Measurements from ENCODE around the gene KLHL3. TPM values are rescaled to one million over a fixed set of nuclear protein-coding genes. Genes with fewer than 3 reads are reported as not detected.

Gene KLHL3
- polyA plus RNA-seq, 1 of the 3 experiments (the other 2 are of a cell fraction) = 3.8 TPM

- peak; percentile 97 for DNase-seq
- peak within 1 kb of the TSS; percentile 96 for H3K4me2 ChIP-seq
- no peaks in the 10 kb centered on the region for H3K9me2 ChIP-seq
- POLR2A ChIA-PET = interaction anchor here (0.7 to 1.8 kb wide), 8 partner anchors 12 to 156 kb away, joined by 3 to 7 read pairs (median 4); partner anchors contain the start of gene PKD2L2
- H3K79me2 ChIP-seq (ENCODE audit: insufficient read depth) = peaks cover 47% of the 10 kb centered on the region
- peaks cover 43% of the 10 kb centered on the region for H4K20me1 ChIP-seq (ENCODE audit: insufficient read depth)
- no peaks in the 10 kb centered on the region for H3K27me3 ChIP-seq (ENCODE audit: insufficient read depth)
- peaks cover 0 to 6% of the 10 kb centered on the region in 2 experiments; a peak in 2 of 4 replicates for H3K4me1 ChIP-seq (ENCODE audit: control insufficient read depth in 1 of 2, insufficient read depth in 2 of 2, low read depth in 1 of 2, low read length in 1 of 2)
- H3K9ac ChIP-seq = peak within 1 kb of the TSS; percentile 99
- peak within 1 kb of the TSS; percentile 97 for H3K27ac ChIP-seq (ENCODE audit: low read depth in 2 of 2, low read length in 1 of 2)
- WGBS (ENCODE audit: low lambda C conversion rate) = under 1% methylated on average over 43 of the region's 79 CpGs
- peak within 1 kb of the TSS; percentile 93 to 94 for H3K4me3 ChIP-seq (ENCODE audit: low read depth in 2 of 2, low read length in 1 of 2)
- CTCF ChIA-PET = interaction anchor here (0.7 to 4.4 kb wide), 8 partner anchors 13 to 315 kb away, joined by 3 to 18 read pairs (median 5); no protein-coding TSS in a partner anchor
- peaks cover 8% of the 10 kb centered on the region for H3F3A ChIP-seq (replicated peaks; ENCODE audit: insufficient read depth)
- H3K9me3 ChIP-seq = no peaks in the 10 kb centered on the region
- peak within 1 kb of the TSS; percentile 90 for H2AFZ ChIP-seq (ENCODE audit: low read depth)
- peaks cover 26 to 30% of the 10 kb centered on the region in 2 experiments for H3K36me3 ChIP-seq (replicated peaks in 1 of 2; ENCODE audit: control insufficient read depth in 1 of 2, insufficient read depth in 2 of 2, low read length in 1 of 2)
- TF ChIP-seq MAX (IDR thresholded peaks at IDR 0.05; ENCODE audit: low read depth) = no peak; the same call in 1 of the 2 replicates
- TF ChIP-seq TEAD4 (IDR thresholded peaks at IDR 0.05; ENCODE audit: borderline replicate concordance, insufficient read depth) = no peak
- TF ChIP-seq CHD2 (IDR thresholded peaks at IDR 0.05; ENCODE audit: low read length, partially characterized antibody) = no peak
- 0 out of 2 replicates have a peak, but pooled peaks have one; percentile 23 for TF ChIP-seq JUND (IDR thresholded peaks at IDR 0.05)
- no peak for TF ChIP-seq SMC3 (IDR thresholded peaks at IDR 0.05; ENCODE audit: low read depth, low read length)
- peak; percentile 98 for TF ChIP-seq PBX3 (IDR thresholded peaks at IDR 0.05)
- TF ChIP-seq SIN3A (IDR thresholded peaks at IDR 0.05; ENCODE audit: borderline replicate concordance, low read depth, low read length) = 0 out of 2 replicates have a peak, but pooled peaks have one; percentile 29
- TF ChIP-seq YY1 (IDR thresholded peaks at IDR 0.05; ENCODE audit: low read depth) = no peak
- no peak for TF ChIP-seq RCOR1 (IDR thresholded peaks at IDR 0.05; ENCODE audit: low read length)
- TF ChIP-seq RFX5 (IDR thresholded peaks at IDR 0.05; ENCODE audit: low read length) = no peak
- no peak; the same call in 1 of the 2 replicates for TF ChIP-seq TCF12 (IDR thresholded peaks at IDR 0.05)
- peak; percentile 74 for TF ChIP-seq NRF1 (IDR thresholded peaks at IDR 0.05; ENCODE audit: low read depth, low read length)
- no peak for TF ChIP-seq RXRA (IDR thresholded peaks at IDR 0.05; ENCODE audit: borderline replicate concordance, low read depth)
- no peak for TF ChIP-seq EZH2phosphoT487 (IDR thresholded peaks at IDR 0.05; ENCODE audit: borderline replicate concordance, low read depth)
- TF ChIP-seq GATA2 (CRISPR knock-in tag; IDR thresholded peaks at IDR 0.05) = no peak
- TF ChIP-seq TAF1 (IDR thresholded peaks at IDR 0.05; ENCODE audit: borderline replicate concordance, low read depth, low read length) = peak; percentile 99
- TF ChIP-seq MXI1 (IDR thresholded peaks at IDR 0.05; ENCODE audit: low read depth, low read length) = peak; percentile 33
- TF ChIP-seq ELF1 (IDR thresholded peaks at IDR 0.05) = peak; percentile 78
- peak; percentile 82 for TF ChIP-seq GABPA (IDR thresholded peaks at IDR 0.05; ENCODE audit: low read depth)
- TF ChIP-seq FOSL2 (IDR thresholded peaks at IDR 0.05; ENCODE audit: borderline replicate concordance, low read depth) = no peak
- TF ChIP-seq ZBTB33 (IDR thresholded peaks at IDR 0.05; ENCODE audit: borderline replicate concordance, low read depth) = peak; percentile 94
- TF ChIP-seq IRF3 (IDR thresholded peaks at IDR 0.05; ENCODE audit: low read depth, low read length) = no peak; the same call in 1 of the 2 replicates
- no peak for TF ChIP-seq RAD21 (IDR thresholded peaks at IDR 0.05; ENCODE audit: low read length)
- TF ChIP-seq MEF2A (IDR thresholded peaks at IDR 0.05; ENCODE audit: borderline replicate concordance, low read depth) = no peak
- no peak for TF ChIP-seq FOXJ3 (CRISPR knock-in tag; IDR thresholded peaks at IDR 0.05)
- peak; percentile 97 to 99 for TF ChIP-seq EP300 (IDR thresholded peaks at IDR 0.05; ENCODE audit: borderline replicate concordance in 1 of 2, low read depth in 1 of 2, low read length in 1 of 2)
- TF ChIP-seq USF2 (IDR thresholded peaks at IDR 0.05; ENCODE audit: borderline replicate concordance, low read depth, low read length) = no peak
- TF ChIP-seq POLR2AphosphoS5 (IDR thresholded peaks at IDR 0.05; ENCODE audit: low read depth, low read length) = peak; percentile 94
These were observed 18.5 kb upstream of the KLHL3 start, which contains the start of gene HNRNPA0 for GRCh38 chr5:137754188-137754960. TSS of gene HNRNPA0 (minus strand) at chr5:137754363. CDS start at chr5:137754066, 297 bp downstream.
